A673 (cell line): ENCODE measurements around the gene SLC17A7.

Source experiments
- CTCF ChIP-seq: fragments of 300-800, 200-600 bp; sonication (generic); conservative IDR thresholded peaks from 2 replicates; pipeline ENCODE4 v1.5.1; 2017; ENCODE audit warnings: low read depth, mild to moderate bottlenecking, antibody characterized with exemption, low read length, moderate library complexity, mixed read lengths
- EZH2 ChIP-seq: fragments of 200-600 bp; sonication (generic); IDR thresholded peaks from 2 replicates; pipeline ENCODE4 v1.6.1; 2017; ENCODE audit warnings: borderline replicate concordance, low read depth, mild to moderate bottlenecking, mixed read lengths, antibody characterized with exemption, low read length; ENCODE audit not compliant: poor library complexity, severe bottlenecking

GRCh38 chr19:49417088-49417487, 24.2 kb downstream of the SLC17A7 start:
- no peak for TF ChIP-seq CTCF
- no peak for TF ChIP-seq EZH2
